T-helper 2 cell treated with Interferon-gamma antibody and Interleukin-4, amounts not matched to agents 5 μg/mL and 100 μg/mL, for 36 hours (primary cell): ENCODE results near the gene EBLN2.

ENCODE experiments used
- DNase-seq: peaks from one replicate; pipeline ENCODE4 v3.0.0; 2021; ENCODE audit warnings: low spot score
- H3K27ac Mint-ChIP-seq: one replicate; pipeline ENCODE4 v1.8.0; 2021; ENCODE audit warnings: mild to moderate bottlenecking, mixed read lengths
- H3K27me3 Mint-ChIP-seq: one replicate; pipeline ENCODE4 v1.8.0; 2021; ENCODE audit warnings: low read depth, mixed read lengths
- H3K36me3 Mint-ChIP-seq: one replicate; pipeline ENCODE4 v1.8.0; 2021; ENCODE audit warnings: low read depth, mixed read lengths
- H3K4me1 Mint-ChIP-seq: one replicate; pipeline ENCODE4 v1.8.0; 2021; ENCODE audit warnings: low read depth, mixed read lengths
- H3K4me3 Mint-ChIP-seq: one replicate; pipeline ENCODE4 v1.8.0; 2022; ENCODE audit warnings: mild to moderate bottlenecking, moderate library complexity, mixed read lengths
- H3K9me3 Mint-ChIP-seq: one replicate; pipeline ENCODE4 v1.8.0; 2021; ENCODE audit warnings: mixed read lengths

EBLN2 gene

DNA sequence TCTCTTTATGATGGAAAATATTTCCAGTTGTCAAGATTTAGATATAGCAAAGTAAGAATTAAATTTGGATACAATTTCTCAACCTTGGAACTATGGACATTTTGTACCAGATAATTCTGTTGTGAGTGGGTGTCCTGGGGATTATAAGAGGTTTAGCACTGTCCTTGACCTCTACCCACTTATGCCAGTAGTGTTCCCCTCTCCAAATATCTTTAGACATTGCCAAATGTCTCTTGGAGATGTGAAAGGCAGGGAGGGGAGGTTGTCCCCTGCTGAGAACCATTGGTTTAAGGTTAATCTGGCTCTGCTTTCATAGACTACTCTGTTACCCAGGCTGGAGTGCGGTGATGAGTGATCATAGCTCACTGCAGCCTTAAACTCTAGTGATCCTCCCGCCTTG, at the start of gene EBLN2:
EBLN2 (plus strand) TSS at position 244 of the 400 bp plus-strand sequence. CDS start 423 bp downstream, outside the sequence.
- Mint-ChIP-seq H3K36me3 (peaks cover 43% of the 10 kb centered on the region), H3K9me3 (no peaks in the 10 kb centered on the region), H3K4me1 (peaks cover 7% of the 10 kb centered on the region), H3K4me3 (no peak within 1 kb of the TSS), H3K27ac (no peak within 1 kb of the TSS), H3K27me3 (no peaks in the 10 kb centered on the region)
- DNase-seq, result no peak

DNA sequence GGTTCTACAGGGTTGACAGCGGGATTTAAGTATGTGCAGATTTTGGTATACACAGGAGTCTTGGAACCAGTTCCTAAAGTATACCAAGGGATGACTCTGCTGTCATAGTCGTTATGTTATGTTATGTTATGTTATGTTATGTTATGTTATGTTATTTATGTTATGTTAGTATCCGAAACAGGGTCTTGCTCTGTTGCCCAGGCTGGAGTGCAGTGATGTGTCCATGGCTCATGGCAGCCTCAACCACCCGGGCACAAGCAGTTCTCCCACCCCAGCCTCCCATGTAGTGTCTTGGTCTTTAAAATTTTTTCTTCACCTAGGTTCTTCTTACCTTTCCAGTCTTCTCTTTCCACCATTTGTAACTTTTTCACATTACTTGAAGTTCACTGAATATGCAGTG, 43.2 kb upstream of the EBLN2 start:
- Mint-ChIP-seq H3K36me3 (peaks cover 23% of the 10 kb centered on the region), H3K27ac (no peak overlapping the region), H3K4me1 (peaks cover 25% of the 10 kb centered on the region), H3K4me3 (no peak overlapping the region), H3K27me3 (no peaks in the 10 kb centered on the region), H3K9me3 (no peaks in the 10 kb centered on the region)
- DNase-seq, result no peak

- Mint-ChIP-seq H3K9me3 (no peaks in the 10 kb centered on the region), H3K4me3 (no peak overlapping the region), H3K27ac (no peak overlapping the region), H3K36me3 (peaks cover 23% of the 10 kb centered on the region), H3K4me1 (peaks cover 25% of the 10 kb centered on the region), H3K27me3 (no peaks in the 10 kb centered on the region)
- DNase-seq, result no peak
Observed at GRCh38 chr3:73018790-73019441, 42.5 kb upstream of the EBLN2 start.

- Mint-ChIP-seq H3K4me1 (peaks cover 31% of the 10 kb centered on the region), H3K36me3 (peaks cover 16% of the 10 kb centered on the region), H3K9me3 (no peaks in the 10 kb centered on the region), H3K27me3 (no peaks in the 10 kb centered on the region), H3K27ac (no peak overlapping the region), H3K4me3 (no peak overlapping the region)
- no peak for DNase-seq
Observed at GRCh38 chr3:73021301-73021835, 40.1 kb upstream of the EBLN2 start.

DNA sequence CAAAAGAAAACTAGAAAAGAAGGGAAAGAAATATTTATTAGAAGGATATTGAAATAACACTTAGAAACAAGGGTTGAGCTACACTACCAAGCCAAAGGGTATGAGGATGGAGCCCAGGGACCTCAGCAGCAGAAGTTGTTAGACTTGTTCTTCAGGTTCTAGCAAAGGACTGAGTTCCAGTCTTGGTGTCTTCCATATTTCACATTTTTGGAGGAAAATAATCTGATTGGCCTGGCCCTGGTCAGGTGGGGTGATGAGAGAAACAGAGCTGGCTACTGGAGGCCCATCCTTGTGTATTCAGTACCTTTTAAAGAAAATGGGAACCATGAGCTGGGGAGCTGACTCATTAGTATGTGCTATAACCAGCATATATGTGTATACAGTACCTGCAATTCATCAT, 36.6 kb upstream of the EBLN2 start:
- DNase-seq, result no peak
- Mint-ChIP-seq H3K9me3 (no peaks in the 10 kb centered on the region), H3K27me3 (no peaks in the 10 kb centered on the region), H3K4me1 (peaks cover 45% of the 10 kb centered on the region), H3K27ac (no peak overlapping the region), H3K36me3 (peaks cover 20% of the 10 kb centered on the region), H3K4me3 (no peak overlapping the region)

DNA sequence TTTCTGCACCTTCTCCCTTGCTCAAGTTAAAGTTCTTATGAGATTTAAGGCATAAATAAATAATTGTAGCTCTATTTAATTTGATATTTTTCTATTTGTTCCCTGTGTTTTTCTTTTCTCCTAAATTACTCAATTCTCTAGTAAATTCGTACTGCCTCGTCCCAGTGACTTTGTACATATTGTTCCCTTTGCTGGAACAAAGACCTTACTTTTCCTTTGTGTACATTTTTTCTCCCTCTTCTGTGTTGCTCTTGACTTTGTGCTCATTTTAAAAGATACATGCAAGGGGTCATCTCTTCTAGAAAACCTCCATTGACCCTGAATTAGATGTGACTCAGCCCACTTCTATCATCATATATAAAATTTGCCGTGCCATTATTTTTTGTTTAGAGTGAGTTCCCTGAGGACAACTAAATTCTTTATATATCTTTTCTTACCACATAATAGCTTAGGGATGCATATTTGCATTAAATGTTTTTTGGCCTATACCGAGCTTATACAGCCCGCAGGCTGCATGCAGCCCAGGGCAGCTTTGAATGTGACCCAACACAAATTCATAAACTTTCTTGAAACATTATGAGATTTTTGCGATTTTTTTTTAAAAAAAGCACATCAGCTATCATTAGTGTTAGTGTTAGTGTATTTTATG, 35.2 kb upstream of the EBLN2 start:
- Mint-ChIP-seq H3K36me3 (peaks cover 24% of the 10 kb centered on the region), H3K4me3 (no peak overlapping the region), H3K27ac (no peak overlapping the region), H3K27me3 (no peaks in the 10 kb centered on the region), H3K9me3 (no peaks in the 10 kb centered on the region), H3K4me1 (peaks cover 44% of the 10 kb centered on the region)
- DNase-seq, result no peak

DNA sequence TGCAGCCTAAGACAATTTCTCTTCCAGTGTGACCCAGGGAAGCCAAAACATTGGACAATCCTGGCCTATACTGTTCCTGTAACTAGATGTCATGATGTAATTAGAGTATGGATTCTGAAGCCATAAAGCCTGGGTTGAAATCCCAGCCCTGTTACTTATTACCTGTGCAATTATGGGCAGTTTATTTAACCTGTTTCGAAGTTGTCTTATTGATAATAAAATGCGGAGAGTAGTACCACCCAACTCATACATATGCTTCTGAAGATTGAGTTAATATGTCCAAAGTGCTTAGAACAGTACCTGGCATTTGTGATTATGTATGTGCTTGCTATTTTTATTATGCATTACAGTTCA, 34.7 kb upstream of the EBLN2 start:
- H3K4me1 Mint-ChIP-seq, result peaks cover 44% of the 10 kb centered on the region
- H3K4me3 Mint-ChIP-seq, result no peak overlapping the region
- H3K27ac Mint-ChIP-seq, result no peak overlapping the region
- H3K27me3 Mint-ChIP-seq, result no peaks in the 10 kb centered on the region
- H3K9me3 Mint-ChIP-seq, result no peaks in the 10 kb centered on the region
- no peak for DNase-seq
- peaks cover 24% of the 10 kb centered on the region for H3K36me3 Mint-ChIP-seq

DNA sequence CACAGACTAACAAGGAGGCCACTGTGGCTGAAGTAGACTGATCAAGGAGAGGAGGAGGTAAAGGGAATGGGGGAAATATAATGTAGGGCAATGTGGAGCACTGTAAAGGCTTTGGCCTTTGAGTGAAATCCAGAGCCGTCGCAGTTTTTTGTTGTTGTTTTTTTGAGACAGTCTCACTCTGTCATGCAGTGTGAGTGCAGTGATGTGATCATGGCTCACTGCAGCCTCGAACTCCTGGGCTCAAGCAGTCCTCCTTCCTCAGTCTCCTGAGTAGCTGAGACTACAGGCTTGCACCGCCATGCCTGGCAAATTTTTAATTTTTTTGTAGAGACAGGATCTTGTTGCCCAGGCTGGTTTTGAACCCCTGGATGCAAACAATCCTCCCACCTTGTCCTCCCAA, 32.7 kb upstream of the EBLN2 start:
- Mint-ChIP-seq H3K27ac (no peak overlapping the region), H3K4me1 (peaks cover 47% of the 10 kb centered on the region), H3K4me3 (no peak overlapping the region), H3K36me3 (peaks cover 24% of the 10 kb centered on the region), H3K27me3 (no peaks in the 10 kb centered on the region), H3K9me3 (no peaks in the 10 kb centered on the region)
- no peak for DNase-seq

DNA sequence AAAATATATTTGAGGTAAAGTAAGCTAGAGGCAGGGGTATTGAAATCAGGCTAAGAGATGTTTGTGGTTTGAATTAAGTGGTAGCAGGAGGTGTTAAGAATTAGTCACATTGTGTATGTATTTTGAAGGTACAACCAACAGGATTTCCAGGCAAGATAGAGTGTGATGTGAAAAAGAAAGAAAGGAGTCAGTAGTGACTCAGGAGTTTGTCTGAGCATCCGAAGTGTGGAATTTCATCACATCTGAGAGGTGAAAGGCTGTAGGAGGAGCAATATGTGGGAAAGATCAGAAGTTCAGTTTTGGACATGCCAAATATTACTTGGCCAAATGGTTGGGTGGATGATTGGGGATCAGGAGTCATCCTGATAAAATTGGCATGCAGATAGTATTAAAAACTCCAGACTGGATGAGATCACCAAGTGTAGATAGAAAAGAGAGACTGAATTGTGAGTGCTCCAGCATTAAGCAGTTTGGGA, 32.1 kb upstream of the EBLN2 start:
- peaks cover 49% of the 10 kb centered on the region for H3K4me1 Mint-ChIP-seq
- H3K9me3 Mint-ChIP-seq, result no peaks in the 10 kb centered on the region
- peak overlapping the region; percentile 56 for H3K27ac Mint-ChIP-seq
- H3K27me3 Mint-ChIP-seq, result no peaks in the 10 kb centered on the region
- no peak overlapping the region for H3K4me3 Mint-ChIP-seq
- DNase-seq, result peak; percentile 23
- peaks cover 24% of the 10 kb centered on the region for H3K36me3 Mint-ChIP-seq

DNA sequence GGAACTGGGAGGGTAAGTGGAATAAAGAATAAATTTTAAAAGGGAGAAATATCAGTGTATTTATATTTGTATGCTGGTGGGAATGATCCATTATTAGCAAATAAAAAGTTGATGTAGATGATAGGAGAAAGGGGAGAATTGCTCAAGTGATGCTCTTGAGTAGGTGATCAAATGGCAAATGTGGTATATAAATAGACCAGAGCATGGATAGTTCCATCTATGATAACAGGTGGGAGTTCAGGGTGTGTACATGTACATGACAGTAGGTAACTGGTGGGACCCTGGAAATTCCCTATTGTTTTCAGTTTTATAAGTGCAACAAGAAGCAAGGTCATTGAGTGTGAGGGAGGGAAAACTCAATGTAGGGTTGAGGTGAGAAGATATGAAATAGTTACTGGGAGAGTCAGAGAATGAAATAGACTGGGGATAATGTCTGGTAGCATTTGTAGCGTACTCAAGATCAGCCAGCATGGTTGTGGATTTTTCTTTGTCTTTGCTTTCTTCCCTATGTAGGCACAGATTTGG, 31.3 kb upstream of the EBLN2 start:
- Mint-ChIP-seq H3K36me3 (peaks cover 27% of the 10 kb centered on the region), H3K27ac (no peak overlapping the region), H3K4me3 (no peak overlapping the region), H3K4me1 (peaks cover 48% of the 10 kb centered on the region), H3K27me3 (no peaks in the 10 kb centered on the region), H3K9me3 (no peaks in the 10 kb centered on the region)
- DNase-seq, result no peak

- no peak for DNase-seq
- Mint-ChIP-seq H3K4me3 (no peak overlapping the region), H3K9me3 (no peaks in the 10 kb centered on the region), H3K4me1 (peaks cover 49% of the 10 kb centered on the region), H3K27ac (no peak overlapping the region), H3K36me3 (peaks cover 31% of the 10 kb centered on the region), H3K27me3 (no peaks in the 10 kb centered on the region)
Observed at GRCh38 chr3:73031573-73032103, 29.8 kb upstream of the EBLN2 start.

DNA sequence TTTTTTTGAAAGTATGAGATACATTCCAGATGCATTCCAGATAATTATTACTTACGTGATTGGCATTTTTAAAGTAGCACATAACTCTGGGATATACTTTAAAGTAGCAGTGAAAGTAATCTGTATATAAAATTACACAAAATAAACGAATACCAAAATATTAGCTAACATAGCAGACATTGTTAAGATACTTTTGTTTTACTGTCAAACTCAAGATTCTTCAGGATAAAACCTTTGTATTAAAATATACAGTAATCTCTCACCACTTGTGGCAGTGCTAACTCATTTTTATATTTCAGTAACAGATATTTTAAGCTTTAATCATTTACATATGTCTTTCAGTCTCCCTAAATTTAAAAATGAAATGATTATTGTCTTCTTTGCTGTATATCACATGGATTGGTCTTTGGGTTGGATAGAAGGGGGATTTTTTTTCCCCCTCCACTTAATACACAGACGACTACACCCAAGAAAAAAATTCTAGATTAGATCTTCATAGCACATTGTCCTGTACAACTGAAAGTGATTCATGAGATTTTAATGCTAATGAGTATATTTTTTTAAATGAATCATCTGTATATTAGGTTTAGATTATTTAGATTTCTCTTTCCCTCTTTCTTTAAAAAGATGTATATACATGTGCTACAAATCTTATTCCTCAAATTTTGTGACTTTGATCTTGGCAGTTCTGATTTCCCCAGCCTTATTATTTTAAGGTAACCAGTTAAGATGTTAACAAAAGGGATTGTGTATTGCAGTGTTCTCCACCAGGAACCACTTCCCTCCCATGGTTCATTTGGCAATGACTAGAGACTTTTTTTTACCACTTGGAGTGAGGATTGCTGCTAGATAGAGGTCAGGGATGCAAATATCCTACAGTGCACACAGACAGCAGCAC, 24.5 kb upstream of the EBLN2 start:
- Mint-ChIP-seq H3K27ac (no peak overlapping the region), H3K36me3 (peaks cover 19% of the 10 kb centered on the region), H3K9me3 (no peaks in the 10 kb centered on the region), H3K4me3 (no peak overlapping the region), H3K27me3 (no peaks in the 10 kb centered on the region), H3K4me1 (peaks cover 41% of the 10 kb centered on the region)
- no peak for DNase-seq

GRCh38 chr3:73041537-73041936, 19.9 kb upstream of the EBLN2 start:
- H3K27ac Mint-ChIP-seq, result no peak overlapping the region
- H3K36me3 Mint-ChIP-seq, result peaks cover 6% of the 10 kb centered on the region
- no peaks in the 10 kb centered on the region for H3K9me3 Mint-ChIP-seq
- DNase-seq, result no peak
- H3K4me3 Mint-ChIP-seq, result no peak overlapping the region
- H3K27me3 Mint-ChIP-seq, result no peaks in the 10 kb centered on the region
- H3K4me1 Mint-ChIP-seq, result peaks cover 34% of the 10 kb centered on the region
